AG04450 (cell line): ENCODE results near the gene XYLT2. TPM values are rescaled to one million over a fixed set of nuclear protein-coding genes. Genes with fewer than 3 reads are reported as not detected.

Experiments
- CTCF ChIA-PET: fragments of 300-600, 350-600 bp; formaldehyde crosslinking; extraction: SDS; loops from one replicate; lab custom pipeline; 2022; ENCODE audit warnings: antibody characterized with exemption, inconsistent platforms; lab: Charles Lee
- POLR2A ChIA-PET: fragments of 350-600 bp; formaldehyde crosslinking; extraction: SDS; loops from one replicate; lab custom pipeline; 2021; ENCODE audit warnings: antibody characterized with exemption, inconsistent platforms; lab: Yijun Ruan, JAX
- DNase-seq: peaks from one replicate; pipeline ENCODE4 v3.0.0-alpha.2; 2011; ENCODE audit warnings: low read depth, low spot score
- H3K27ac ChIP-seq: one replicate; pipeline ENCODE4 v1.5.1; 2012; ENCODE audit warnings: low read depth, low read length, control low read depth
- H3K27me3 ChIP-seq: one replicate; pipeline ENCODE4 v1.6.0; 2012; ENCODE audit warnings: low read length; ENCODE audit not compliant: control insufficient read depth, insufficient read depth
- H3K4me3 ChIP-seq: 2 replicates; pipeline ENCODE4 v1.5.1; 2011; ENCODE audit warnings: mild to moderate bottlenecking, low read depth, low read length, control low read depth
- H3K9me3 ChIP-seq: 2 replicates; pipeline ENCODE4 v1.5.1; 2012; ENCODE audit warnings: low read length; ENCODE audit not compliant: control insufficient read depth, insufficient read depth
- polyA plus RNA-seq: library from polyadenylated mRNA; depleted of rRNA; stranded (reverse); fragments of >200 nt; gene quantifications from 2 replicates; pipeline ENCODE4 v1.2.3, GENCODE V29; 2011
- TF ChIP-seq, protein P1 (sequence below): IDR thresholded peaks from 2 replicates; pipeline ENCODE4 v1.5.1; 2011; ENCODE audit warnings: low read depth, low read length, control low read depth, inconsistent platforms

XYLT2 gene
- polyA plus RNA-seq, 1 experiment: 13.5 TPM

DNA sequence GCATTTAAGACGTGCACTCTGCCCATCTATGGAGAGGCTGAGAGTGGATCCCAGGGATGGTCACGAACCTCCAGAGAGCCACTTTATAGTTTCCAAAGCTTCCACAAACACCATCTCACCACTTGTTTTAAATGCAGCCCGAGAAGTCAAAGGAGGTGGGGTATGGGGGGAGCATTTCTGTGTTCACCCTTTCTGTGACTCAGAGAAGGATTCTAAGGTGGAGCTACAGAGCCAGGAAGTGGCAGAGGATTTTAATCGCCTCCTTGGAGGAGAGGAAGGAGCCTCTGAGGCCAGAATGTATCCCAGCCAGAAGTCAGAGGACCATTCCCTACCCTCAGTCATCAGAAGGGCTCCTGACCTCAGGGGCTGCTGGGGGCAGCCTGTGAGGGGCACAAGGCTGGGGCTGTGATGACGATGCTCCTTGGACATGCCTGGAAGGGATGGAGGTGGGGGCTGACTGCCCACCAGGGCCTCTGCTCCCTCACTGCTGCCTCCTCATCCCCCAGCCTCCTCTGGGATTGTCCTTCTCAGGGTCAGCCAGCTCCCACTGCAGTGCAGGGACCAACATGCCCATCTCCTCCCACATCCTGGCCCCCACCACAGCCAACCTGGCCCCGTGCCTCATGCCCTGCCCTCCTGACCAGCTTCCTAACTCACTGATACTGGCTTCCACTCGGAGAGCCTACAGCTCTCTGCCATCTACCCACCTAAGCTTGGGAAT is 2.8 kb downstream of the XYLT2 start:
- DNase-seq: no peak
- ChIA-PET CTCF (interaction anchor here (0.6 to 4.1 kb wide), 3 partner anchors 13 to 671 kb away, joined by 3 to 29 read pairs (median 5); no protein-coding TSS in a partner anchor), POLR2A (interaction anchor here (0.7 kb wide), 3 partner anchors 13 to 147 kb away, joined by 3 read pairs; partner anchors contain the start of gene COL1A1)
- Histone ChIP-seq H3K9me3 (no peaks in the 10 kb centered on the region; the same call in 1 of the 2 replicates), H3K27ac (no peak overlapping the region), H3K27me3 (no peaks in the 10 kb centered on the region), H3K4me3 (peak overlapping the region; percentile 0; the same call in 1 of the 2 replicates)
- TF ChIP-seq, protein P1, sequence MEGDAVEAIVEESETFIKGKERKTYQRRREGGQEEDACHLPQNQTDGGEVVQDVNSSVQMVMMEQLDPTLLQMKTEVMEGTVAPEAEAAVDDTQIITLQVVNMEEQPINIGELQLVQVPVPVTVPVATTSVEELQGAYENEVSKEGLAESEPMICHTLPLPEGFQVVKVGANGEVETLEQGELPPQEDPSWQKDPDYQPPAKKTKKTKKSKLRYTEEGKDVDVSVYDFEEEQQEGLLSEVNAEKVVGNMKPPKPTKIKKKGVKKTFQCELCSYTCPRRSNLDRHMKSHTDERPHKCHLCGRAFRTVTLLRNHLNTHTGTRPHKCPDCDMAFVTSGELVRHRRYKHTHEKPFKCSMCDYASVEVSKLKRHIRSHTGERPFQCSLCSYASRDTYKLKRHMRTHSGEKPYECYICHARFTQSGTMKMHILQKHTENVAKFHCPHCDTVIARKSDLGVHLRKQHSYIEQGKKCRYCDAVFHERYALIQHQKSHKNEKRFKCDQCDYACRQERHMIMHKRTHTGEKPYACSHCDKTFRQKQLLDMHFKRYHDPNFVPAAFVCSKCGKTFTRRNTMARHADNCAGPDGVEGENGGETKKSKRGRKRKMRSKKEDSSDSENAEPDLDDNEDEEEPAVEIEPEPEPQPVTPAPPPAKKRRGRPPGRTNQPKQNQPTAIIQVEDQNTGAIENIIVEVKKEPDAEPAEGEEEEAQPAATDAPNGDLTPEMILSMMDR: no peak

DNA sequence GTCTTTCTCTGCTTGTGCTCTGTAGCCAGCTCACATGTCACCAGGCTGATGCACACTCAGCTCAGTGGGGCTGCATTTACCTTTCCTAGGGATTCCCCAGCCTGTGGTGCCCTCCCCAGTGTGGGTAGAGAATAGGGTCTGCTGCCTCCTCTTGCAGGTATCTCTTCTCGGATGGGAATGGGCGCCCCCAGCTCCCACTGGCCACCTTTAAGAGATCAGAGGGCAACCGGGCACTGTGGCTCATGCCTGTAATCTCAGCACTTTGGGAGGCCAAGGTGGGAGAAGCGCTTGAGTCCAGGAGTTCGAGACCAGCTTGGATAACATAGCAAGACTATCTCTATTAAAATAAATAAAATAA is 3.3 kb downstream of the XYLT2 start:
- no peaks in the 10 kb centered on the region for H3K27me3 ChIP-seq
- no peak overlapping the region for H3K4me3 ChIP-seq
- no peaks in the 10 kb centered on the region; the same call in 1 of the 2 replicates for H3K9me3 ChIP-seq
- DNase-seq: no peak
- ChIA-PET CTCF (interaction anchor here (0.6 to 4.1 kb wide), 3 partner anchors 13 to 672 kb away, joined by 4 to 29 read pairs (median 5); no protein-coding TSS in a partner anchor), POLR2A (interaction anchor here (0.7 kb wide), 3 partner anchors 13 to 148 kb away, joined by 3 read pairs; partner anchors contain the start of gene COL1A1)
- TF ChIP-seq, protein P1: no peak
- no peak overlapping the region for H3K27ac ChIP-seq

DNA sequence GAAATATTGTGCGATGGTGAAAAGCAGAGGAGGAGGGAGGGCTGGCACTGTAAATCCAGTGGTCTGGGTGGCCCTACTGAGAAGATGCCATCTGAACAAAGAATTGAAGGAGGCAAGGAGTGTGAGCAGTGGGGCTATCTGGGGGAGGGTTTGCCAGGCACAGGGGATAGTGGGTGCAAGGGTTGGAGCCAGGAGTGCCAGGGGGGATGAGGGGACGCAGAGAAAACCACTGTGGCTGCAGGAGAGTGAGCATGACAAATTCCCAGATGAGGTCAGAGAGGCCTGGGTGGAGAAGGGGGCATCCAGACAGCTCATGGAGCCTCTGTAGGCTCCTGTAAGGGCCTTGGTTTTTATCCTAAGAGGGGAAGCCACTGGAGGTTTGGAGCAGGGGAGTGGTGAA is 4.8 kb downstream of the XYLT2 start:
- ChIA-PET CTCF (interaction anchor here (2.8 kb wide), 1 partner anchor 11 kb away, joined by 9 read pairs; no protein-coding TSS in a partner anchor), POLR2A (no interaction called here)
- DNase-seq: no peak
- Histone ChIP-seq H3K27me3 (no peaks in the 10 kb centered on the region), H3K27ac (no peak overlapping the region), H3K4me3 (no peak overlapping the region), H3K9me3 (no peaks in the 10 kb centered on the region; the same call in 1 of the 2 replicates)
- TF ChIP-seq, protein P1: no peak

DNA sequence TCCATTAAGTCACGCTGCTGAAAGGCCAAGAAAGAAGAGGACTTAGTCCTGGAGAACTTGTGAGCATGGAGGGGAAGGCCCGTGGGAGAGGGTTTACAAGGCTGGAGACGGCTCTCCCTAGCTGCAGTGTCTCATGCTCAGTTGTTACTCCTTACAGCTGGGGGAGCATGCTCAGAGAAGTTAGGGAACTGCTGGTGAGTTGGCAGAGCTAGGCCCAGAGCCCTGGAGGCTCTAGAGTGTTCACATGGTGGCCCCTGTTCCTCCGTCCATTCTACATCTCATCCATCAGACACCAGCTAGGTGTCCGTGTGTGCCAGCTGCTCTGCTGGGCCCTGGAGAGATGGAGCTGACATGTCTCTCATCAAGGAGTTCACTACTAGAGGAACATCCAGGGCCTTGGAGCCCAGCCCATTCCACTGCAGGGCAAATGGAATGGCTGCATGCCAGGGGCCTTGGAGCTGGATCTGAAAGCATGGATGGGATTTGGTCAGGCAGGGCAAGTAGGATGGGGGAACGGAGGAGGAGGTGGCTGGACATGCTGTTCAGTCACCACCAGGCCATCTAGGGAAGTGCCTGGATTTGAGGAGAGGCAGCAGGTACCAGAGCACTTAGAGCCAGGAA is 6.3 kb downstream of the XYLT2 start:
- no peaks in the 10 kb centered on the region; the same call in 1 of the 2 replicates for H3K9me3 ChIP-seq
- ChIA-PET POLR2A (interaction anchor here (0.9 kb wide), 1 partner anchor 10 kb away, joined by 3 read pairs; no protein-coding TSS in a partner anchor), CTCF (interaction anchor here (2.8 kb wide), 1 partner anchor 10 kb away, joined by 9 read pairs; no protein-coding TSS in a partner anchor)
- H3K4me3 ChIP-seq: no peak overlapping the region
- no peak for DNase-seq
- TF ChIP-seq, protein P1: no peak
- no peak overlapping the region for H3K27ac ChIP-seq
- H3K27me3 ChIP-seq: no peaks in the 10 kb centered on the region
